Measurements from ENCODE around the gene AJAP1.
"Not testable (repeated sequence)": the region's sequence is repeated elsewhere in the genome, so short reads cannot be mapped to it uniquely, and the experiment has no call there.

Gene AJAP1

DNA sequence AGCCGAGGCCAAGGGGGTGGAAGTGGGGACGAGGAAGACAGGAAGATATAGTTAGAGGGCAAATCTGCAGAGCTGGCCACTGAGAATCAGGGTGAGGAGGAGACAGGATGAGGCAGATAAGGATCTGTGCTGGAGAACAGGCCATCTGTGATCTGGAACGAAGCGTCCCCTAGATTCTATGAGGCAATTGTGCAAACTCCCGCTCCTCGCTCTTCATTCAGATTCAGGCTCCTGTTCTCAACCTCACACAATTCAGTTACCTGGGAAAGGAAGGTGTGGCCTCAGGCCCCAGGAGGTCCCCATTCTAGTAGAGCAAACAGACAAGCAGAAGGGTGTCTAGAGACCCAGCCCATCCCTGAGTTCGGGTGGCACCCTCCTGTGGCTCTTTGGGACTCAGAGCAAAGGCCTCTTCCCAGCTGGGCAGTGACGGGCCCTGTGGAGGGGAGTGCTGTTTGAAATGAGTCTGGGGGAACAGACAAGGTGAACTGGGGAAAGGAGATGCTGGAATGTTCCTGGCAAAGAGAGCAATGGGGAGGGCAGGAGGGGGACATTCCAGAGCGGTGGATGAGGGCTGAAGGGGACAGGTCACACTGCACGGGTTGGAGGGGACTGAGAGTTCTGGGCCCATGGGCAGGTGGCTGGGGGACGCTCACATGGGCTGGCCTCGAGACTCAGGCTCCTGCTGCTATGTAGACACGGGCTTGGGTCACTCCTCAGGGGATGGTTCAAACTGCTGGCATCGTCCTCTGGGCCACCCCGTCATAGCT lies 39.9 kb upstream of the AJAP1 start:
- no peaks in the 10 kb centered on the region for H3K36me3 ChIP-seq (ENCODE audit: control insufficient read depth, insufficient read depth, low read length)
- no peak overlapping the region for H3K4me3 ChIP-seq (replicated peaks; ENCODE audit: low read depth, low read length)
- no peaks in the 10 kb centered on the region for H3K27me3 ChIP-seq (replicated peaks; ENCODE audit: control insufficient read depth, insufficient read depth, low read length)
- no peak for DNase-seq (ENCODE audit: extremely low read depth, insufficient read length)
- TF ChIP-seq, protein P1, sequence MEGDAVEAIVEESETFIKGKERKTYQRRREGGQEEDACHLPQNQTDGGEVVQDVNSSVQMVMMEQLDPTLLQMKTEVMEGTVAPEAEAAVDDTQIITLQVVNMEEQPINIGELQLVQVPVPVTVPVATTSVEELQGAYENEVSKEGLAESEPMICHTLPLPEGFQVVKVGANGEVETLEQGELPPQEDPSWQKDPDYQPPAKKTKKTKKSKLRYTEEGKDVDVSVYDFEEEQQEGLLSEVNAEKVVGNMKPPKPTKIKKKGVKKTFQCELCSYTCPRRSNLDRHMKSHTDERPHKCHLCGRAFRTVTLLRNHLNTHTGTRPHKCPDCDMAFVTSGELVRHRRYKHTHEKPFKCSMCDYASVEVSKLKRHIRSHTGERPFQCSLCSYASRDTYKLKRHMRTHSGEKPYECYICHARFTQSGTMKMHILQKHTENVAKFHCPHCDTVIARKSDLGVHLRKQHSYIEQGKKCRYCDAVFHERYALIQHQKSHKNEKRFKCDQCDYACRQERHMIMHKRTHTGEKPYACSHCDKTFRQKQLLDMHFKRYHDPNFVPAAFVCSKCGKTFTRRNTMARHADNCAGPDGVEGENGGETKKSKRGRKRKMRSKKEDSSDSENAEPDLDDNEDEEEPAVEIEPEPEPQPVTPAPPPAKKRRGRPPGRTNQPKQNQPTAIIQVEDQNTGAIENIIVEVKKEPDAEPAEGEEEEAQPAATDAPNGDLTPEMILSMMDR (IDR thresholded peaks at IDR 0.05; ENCODE audit: insufficient read depth, low read length, poor library complexity, severe bottlenecking) = no peak

DNA sequence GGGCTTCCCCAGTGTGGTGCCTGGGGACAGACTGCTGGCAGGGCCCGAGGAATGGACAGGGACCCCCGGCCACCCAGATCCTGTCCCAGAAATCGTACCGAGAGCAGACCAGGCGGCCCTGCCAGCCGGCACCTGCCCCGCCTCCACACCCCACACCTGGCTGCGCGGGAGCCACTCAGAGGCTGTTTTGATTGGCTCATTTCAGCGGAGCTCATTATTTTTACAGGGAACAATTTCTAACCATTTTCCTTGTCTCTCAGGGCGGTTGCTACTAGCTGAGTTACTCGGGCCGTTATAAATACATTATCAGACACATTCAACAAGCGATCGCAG lies 39.3 kb upstream of the AJAP1 start:
- TF ChIP-seq, protein P1 (IDR thresholded peaks at IDR 0.05; ENCODE audit: insufficient read depth, low read length, poor library complexity, severe bottlenecking) = no peak
- Histone ChIP-seq H3K27me3 (replicated peaks; ENCODE audit: control insufficient read depth, insufficient read depth, low read length) (no peaks in the 10 kb centered on the region), H3K36me3 (ENCODE audit: control insufficient read depth, insufficient read depth, low read length) (no peaks in the 10 kb centered on the region), H3K4me3 (replicated peaks; ENCODE audit: low read depth, low read length) (no peak overlapping the region)
- DNase-seq (ENCODE audit: extremely low read depth, insufficient read length) = no peak

DNA sequence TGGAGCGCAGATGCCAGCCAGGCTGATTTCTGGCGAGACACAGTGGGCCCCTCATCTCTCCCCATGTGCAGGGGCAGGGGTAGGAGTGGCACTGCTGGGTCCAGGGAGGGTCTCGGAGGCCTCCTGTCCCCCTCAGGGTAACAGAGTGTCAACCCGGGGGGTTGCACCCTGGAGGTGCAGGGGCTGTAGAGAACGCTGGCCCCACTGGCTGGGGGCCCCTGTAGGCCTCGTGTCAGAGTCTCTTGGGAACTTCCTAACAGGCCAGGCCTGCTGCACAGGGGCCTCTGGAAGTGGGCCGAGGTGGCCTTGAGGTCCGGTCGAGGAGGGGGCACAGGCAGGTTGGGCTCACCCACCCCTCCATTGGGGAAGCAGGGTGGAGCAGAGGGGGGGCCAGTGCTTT lies 38.9 kb upstream of the AJAP1 start:
- no peak for DNase-seq (ENCODE audit: extremely low read depth, insufficient read length)
- Histone ChIP-seq H3K4me3 (replicated peaks; ENCODE audit: low read depth, low read length) (no peak overlapping the region), H3K36me3 (ENCODE audit: control insufficient read depth, insufficient read depth, low read length) (no peaks in the 10 kb centered on the region), H3K27me3 (replicated peaks; ENCODE audit: control insufficient read depth, insufficient read depth, low read length) (no peaks in the 10 kb centered on the region)
- TF ChIP-seq, protein P1 (IDR thresholded peaks at IDR 0.05; ENCODE audit: insufficient read depth, low read length, poor library complexity, severe bottlenecking) = no peak

DNA sequence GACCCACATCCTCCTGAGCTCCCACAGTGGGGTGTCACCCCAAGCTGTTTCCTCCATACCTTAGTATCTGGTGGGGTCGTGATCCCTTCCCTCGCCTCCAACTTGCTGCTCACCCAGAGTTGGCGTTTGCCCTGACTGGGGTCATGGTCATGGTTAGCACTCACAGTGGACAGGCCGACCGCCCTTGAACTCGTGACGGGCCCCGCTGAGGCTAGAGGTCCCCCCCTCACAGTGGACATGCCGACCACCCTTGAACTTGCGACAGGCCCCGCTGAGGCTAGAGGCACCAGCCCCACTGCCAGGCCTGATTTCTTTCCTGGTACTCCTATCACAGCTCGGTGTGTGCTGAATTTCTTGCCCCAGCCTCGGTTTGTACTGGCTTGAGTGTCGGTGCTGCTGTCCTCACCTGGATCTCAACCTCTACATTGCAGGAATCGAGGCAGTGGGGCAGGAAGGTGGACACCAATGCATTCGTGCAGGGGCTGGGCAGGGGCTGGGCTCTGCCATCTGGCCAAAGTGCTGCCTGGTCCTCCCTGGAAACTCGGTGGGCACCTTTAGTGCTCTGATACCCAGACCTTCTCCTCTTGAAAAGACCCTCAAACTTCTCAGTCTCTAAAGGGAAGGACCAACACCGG lies 37.5 kb upstream of the AJAP1 start:
- TF ChIP-seq, protein P1 (IDR thresholded peaks at IDR 0.05; ENCODE audit: insufficient read depth, low read length, poor library complexity, severe bottlenecking) = no peak
- H3K36me3 ChIP-seq (ENCODE audit: control insufficient read depth, insufficient read depth, low read length) = no peaks in the 10 kb centered on the region
- H3K4me3 ChIP-seq (replicated peaks; ENCODE audit: low read depth, low read length) = no peak overlapping the region
- no peaks in the 10 kb centered on the region for H3K27me3 ChIP-seq (replicated peaks; ENCODE audit: control insufficient read depth, insufficient read depth, low read length)
- DNase-seq (ENCODE audit: extremely low read depth, insufficient read length) = no peak

DNA sequence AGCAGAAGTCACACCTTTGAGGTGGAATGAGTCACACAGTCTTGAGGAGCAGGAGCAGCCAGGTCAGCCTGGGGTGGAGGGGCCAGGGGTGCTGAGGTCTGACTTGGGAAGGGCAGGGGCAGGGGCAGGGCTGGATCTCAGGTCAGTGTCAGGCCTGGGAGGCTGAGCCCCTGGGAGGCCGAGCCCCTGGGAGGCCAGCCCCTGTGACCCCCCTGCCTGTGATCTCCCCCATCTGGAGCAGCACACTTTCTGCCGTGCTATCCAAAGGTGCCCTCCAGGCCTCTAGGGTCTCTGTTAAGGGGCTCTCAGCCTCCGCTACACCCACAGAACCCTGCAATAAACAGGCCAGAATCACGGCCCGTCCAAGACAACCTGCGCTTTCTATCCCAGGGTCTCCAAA lies 36.9 kb upstream of the AJAP1 start:
- no peak for DNase-seq (ENCODE audit: extremely low read depth, insufficient read length)
- Histone ChIP-seq H3K27me3 (replicated peaks; ENCODE audit: control insufficient read depth, insufficient read depth, low read length) (no peaks in the 10 kb centered on the region), H3K36me3 (ENCODE audit: control insufficient read depth, insufficient read depth, low read length) (no peaks in the 10 kb centered on the region), H3K4me3 (replicated peaks; ENCODE audit: low read depth, low read length) (no peak overlapping the region)
- TF ChIP-seq, protein P1 (IDR thresholded peaks at IDR 0.05; ENCODE audit: insufficient read depth, low read length, poor library complexity, severe bottlenecking) = no peak

DNA sequence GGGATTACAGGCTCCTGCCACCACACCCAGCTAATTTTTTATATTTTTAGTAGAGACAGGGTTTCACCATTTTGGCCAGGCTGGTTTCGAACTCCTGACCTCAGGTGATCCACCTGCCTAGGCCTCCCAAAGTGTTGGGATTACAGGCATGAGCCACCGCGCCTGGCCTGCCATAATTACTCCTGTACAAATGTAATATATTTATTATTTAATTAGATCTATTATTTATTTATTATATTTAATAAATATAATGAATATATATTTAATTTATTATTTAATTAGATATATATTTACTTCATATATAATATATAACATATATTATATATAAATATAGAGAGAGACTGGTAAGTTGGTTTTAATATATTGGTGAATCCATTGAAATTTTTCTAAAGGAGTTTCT lies 35.6 kb upstream of the AJAP1 start:
- H3K4me3 ChIP-seq (replicated peaks; ENCODE audit: low read depth, low read length); H3K27me3 ChIP-seq (replicated peaks; ENCODE audit: control insufficient read depth, insufficient read depth, low read length); H3K36me3 ChIP-seq (ENCODE audit: control insufficient read depth, insufficient read depth, low read length); DNase-seq (ENCODE audit: extremely low read depth, insufficient read length): not testable (repeated sequence)

Measured in GM06990 (cell line).